Colonic mucosa (tissue), 4 donors: ENCODE results near the gene CBX4. TPM values are rescaled to one million over a fixed set of nuclear protein-coding genes. Genes with fewer than 3 reads are reported as not detected.

Experiments
- DNase-seq: peaks from one replicate; pipeline ENCODE4 v3.0.0-alpha.2; 2020
- H3K27ac ChIP-seq: fragments of 200-600 bp; one replicate; pipeline ENCODE4 v1.8.0; 2021
- H3K27me3 ChIP-seq: fragments of 200-600 bp; one replicate; pipeline ENCODE4 v1.8.0; 2021
- H3K36me3 ChIP-seq: fragments of 200-600 bp; one replicate; pipeline ENCODE4 v1.8.0; 2021
- H3K4me1 ChIP-seq: fragments of 200-600 bp; one replicate; pipeline ENCODE4 v1.8.0; 2021; ENCODE audit warnings: mild to moderate bottlenecking
- H3K4me3 ChIP-seq: fragments of 200-600 bp; one replicate; pipeline ENCODE4 v1.8.0; 2021
- H3K9ac ChIP-seq, 2 donors: one replicate each; pipeline ENCODE4 v1.7.0; 2013; ENCODE audit warnings: control low read depth in 2 of 2, low read depth in 2 of 2, low read length in 2 of 2
- H3K9me3 ChIP-seq: fragments of 200-600 bp; one replicate; pipeline ENCODE4 v1.8.0; 2021
- intact Hi-C: fragments of 100-400 bp; cut with DNase I; formaldehyde crosslinking; loops from one replicate; pipeline ENCODE4 v1.14.1; 2022
- total RNA-seq, 2 donors: library from RNA; stranded (reverse); fragmentation: NEBNext Ultra II Directional in 1 of 2; extraction: Animal tissue kit (Norgen Biotek cat#: 25700) in 1 of 2; gene quantifications; one replicate each; pipeline ENCODE4 v1.2.1, GENCODE V29; 2021
- TF ChIP-seq, protein P1 (sequence below): fragments of 200-600 bp; IDR thresholded peaks from one replicate; pipeline ENCODE4 v1.8.0; 2022; ENCODE audit warnings: antibody characterized with exemption, mild to moderate bottlenecking
- donor health status: healthy.
- donor health status: DM: no; HTN: no; CAD: no.
- donor health status: DM: no; HTN: no; CAD: no.

Gene CBX4
- total RNA-seq, 2 donors from 2014 or later: 10.6 to 18.1 TPM

- H3K27ac ChIP-seq: no peak overlapping the region
- peaks cover 83% of the 10 kb centered on the region for H3K27me3 ChIP-seq
- H3K9me3 ChIP-seq: no peaks in the 10 kb centered on the region
- H3K36me3 ChIP-seq: no peaks in the 10 kb centered on the region
- no peak overlapping the region for H3K4me3 ChIP-seq
- H3K9ac ChIP-seq: no peak overlapping the region
- DNase-seq: no peak
- intact Hi-C loops: loop anchor here (5.0 kb wide), 1 partner anchor 36 kb away; no protein-coding TSS in a partner anchor
- H3K4me1 ChIP-seq: peaks cover 19% of the 10 kb centered on the region
- TF ChIP-seq, protein P1, sequence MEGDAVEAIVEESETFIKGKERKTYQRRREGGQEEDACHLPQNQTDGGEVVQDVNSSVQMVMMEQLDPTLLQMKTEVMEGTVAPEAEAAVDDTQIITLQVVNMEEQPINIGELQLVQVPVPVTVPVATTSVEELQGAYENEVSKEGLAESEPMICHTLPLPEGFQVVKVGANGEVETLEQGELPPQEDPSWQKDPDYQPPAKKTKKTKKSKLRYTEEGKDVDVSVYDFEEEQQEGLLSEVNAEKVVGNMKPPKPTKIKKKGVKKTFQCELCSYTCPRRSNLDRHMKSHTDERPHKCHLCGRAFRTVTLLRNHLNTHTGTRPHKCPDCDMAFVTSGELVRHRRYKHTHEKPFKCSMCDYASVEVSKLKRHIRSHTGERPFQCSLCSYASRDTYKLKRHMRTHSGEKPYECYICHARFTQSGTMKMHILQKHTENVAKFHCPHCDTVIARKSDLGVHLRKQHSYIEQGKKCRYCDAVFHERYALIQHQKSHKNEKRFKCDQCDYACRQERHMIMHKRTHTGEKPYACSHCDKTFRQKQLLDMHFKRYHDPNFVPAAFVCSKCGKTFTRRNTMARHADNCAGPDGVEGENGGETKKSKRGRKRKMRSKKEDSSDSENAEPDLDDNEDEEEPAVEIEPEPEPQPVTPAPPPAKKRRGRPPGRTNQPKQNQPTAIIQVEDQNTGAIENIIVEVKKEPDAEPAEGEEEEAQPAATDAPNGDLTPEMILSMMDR: no peak
Measured at GRCh38 chr17:79806446-79806760, 32.8 kb downstream of the CBX4 start.

- TF ChIP-seq, protein P1: no peak
- no peak overlapping the region for H3K4me3 ChIP-seq
- no peak for DNase-seq
- H3K27ac ChIP-seq: no peak overlapping the region
- no peaks in the 10 kb centered on the region for H3K9me3 ChIP-seq
- H3K27me3 ChIP-seq: peaks cover 89% of the 10 kb centered on the region
- no peaks in the 10 kb centered on the region for H3K36me3 ChIP-seq
- intact Hi-C loops: loop anchor here (5.0 kb wide), 1 partner anchor 37 kb away; no protein-coding TSS in a partner anchor
- H3K9ac ChIP-seq: no peak overlapping the region
- peaks cover 17% of the 10 kb centered on the region for H3K4me1 ChIP-seq
Measured at GRCh38 chr17:79804856-79805696, 34.2 kb downstream of the CBX4 start.

- Histone ChIP-seq H3K9me3 (no peaks in the 10 kb centered on the region), H3K4me3 (peak overlapping the region; percentile 9), H3K9ac (no peak overlapping the region), H3K36me3 (no peaks in the 10 kb centered on the region), H3K27me3 (peaks cover 92% of the 10 kb centered on the region), H3K4me1 (peaks cover 22% of the 10 kb centered on the region), H3K27ac (no peak overlapping the region)
- TF ChIP-seq, protein P1: no peak
- intact Hi-C loops: no loop called here
- DNase-seq: no peak
Measured at GRCh38 chr17:79803997-79804855, 35.0 kb downstream of the CBX4 start.

- no peaks in the 10 kb centered on the region for H3K9me3 ChIP-seq
- H3K4me1 ChIP-seq: peaks cover 18% of the 10 kb centered on the region
- TF ChIP-seq, protein P1: no peak
- H3K4me3 ChIP-seq: no peak overlapping the region
- DNase-seq: no peak
- peaks cover 92% of the 10 kb centered on the region for H3K27me3 ChIP-seq
- intact Hi-C loops: no loop called here
- H3K27ac ChIP-seq: no peak overlapping the region
- H3K9ac ChIP-seq: no peak overlapping the region
- H3K36me3 ChIP-seq: no peaks in the 10 kb centered on the region
Measured at GRCh38 chr17:79803421-79803996, 35.7 kb downstream of the CBX4 start.

- Histone ChIP-seq H3K9me3 (no peaks in the 10 kb centered on the region), H3K4me3 (no peak overlapping the region), H3K4me1 (peaks cover 24% of the 10 kb centered on the region), H3K27ac (no peak overlapping the region), H3K36me3 (no peaks in the 10 kb centered on the region), H3K27me3 (peaks cover 92% of the 10 kb centered on the region), H3K9ac (no peak overlapping the region)
- TF ChIP-seq, protein P1: no peak
- DNase-seq: no peak
- intact Hi-C loops: no loop called here
Measured at GRCh38 chr17:79802736-79803420, 36.4 kb downstream of the CBX4 start.
